HG03571 (cell line): ENCODE data around the gene KIAA0232.

Source experiments
- ATAC-seq: cut with Tn5 transposase; IDR thresholded peaks from one replicate; pipeline ENCODE4 v1.9.1; 2021; ENCODE audit not compliant: unreplicated experiment

KIAA0232 gene

DNA sequence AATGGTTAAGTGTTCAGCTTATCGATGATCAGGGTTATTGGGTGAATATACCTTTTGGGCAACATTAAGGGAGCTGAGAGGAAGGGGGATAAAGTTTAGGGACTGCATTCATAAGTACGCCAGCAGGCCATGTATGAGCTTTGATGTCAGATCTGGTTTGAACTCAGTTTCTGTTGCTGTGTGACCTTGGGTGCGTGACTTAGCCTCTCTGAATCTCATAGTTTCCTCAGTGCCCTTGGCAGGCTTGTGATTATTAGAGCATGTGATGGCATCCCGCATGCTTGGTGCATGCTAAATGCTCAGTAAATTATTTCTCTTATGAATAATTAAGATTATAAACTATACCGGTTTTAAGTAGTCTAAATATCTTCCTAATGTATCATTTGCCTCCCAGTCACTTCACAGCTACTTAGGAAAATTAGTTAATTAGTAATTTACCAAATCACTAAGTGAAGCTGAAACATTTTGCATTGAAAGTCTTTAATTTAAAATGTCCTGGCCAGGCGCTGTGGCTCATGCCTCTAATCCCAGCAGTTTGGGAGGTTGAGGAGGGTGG is 130.9 kb downstream of the KIAA0232 start:
- ATAC-seq, result no peak

DNA sequence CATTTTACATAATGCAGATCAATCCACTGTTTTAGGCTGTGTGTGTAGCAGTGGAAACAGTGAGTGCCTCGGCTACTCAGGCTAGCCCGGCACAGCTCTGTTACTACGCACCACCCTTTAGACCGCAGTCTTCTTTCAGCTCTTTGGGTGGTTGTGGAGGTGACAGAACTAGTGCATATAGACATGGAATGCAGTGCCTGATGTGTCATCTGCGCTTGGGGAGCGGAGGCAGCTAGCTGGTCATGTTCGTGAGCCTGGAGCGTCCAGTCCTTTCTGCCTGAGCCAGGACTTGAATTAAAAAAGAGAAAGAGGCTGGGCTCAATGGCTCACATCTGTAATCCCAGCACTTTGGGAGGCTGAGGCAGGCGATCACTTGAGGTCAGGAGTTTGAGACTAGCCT is 131.9 kb downstream of the KIAA0232 start:
- no peak for ATAC-seq

DNA sequence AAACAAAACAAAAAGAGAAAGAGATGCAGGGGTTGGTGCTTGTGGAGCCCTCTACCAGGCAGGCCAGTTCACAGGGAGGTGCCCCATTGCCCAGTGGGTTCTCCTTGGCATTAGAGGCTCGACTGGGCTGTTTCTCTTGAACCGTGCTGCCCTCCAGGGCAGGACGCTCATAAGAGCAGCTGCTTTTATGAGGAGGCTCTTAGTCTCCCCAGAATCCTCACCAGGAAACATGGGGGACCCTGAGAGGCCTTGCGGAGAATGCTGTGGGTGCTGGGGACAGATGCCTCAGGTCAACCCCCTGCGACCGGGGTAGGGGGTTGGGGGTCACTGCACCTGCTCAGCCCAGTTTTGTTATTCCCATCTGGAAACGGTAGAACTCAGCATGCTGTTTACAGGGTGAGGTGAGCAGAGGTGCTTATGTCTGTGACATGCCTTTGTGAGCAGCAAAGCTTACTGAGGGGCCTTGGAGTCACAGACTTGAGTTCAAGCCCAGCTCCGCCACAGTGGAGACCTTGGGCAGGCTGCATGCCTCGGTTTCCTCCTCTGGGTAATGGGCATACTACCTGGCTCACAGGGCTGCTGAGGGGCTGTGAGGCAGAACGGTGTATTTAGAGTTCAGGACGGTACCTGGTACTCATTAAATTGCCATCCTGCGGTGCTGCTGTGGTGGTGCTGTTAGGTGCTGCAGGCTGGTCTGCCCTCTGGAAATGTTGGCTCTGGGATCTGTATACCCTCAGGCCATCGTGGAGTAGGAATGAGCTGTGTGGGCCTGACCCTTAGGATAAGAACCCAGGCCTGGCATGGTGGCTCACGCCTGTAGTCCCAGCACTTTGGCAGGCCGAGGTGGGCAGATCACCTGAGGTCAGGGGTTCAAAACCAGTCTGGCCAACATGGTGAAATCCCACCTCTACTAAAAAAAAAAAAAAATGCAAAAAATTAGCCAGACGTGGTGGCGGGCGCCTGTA is 132.8 kb downstream of the KIAA0232 start:
- ATAC-seq, result no peak

DNA sequence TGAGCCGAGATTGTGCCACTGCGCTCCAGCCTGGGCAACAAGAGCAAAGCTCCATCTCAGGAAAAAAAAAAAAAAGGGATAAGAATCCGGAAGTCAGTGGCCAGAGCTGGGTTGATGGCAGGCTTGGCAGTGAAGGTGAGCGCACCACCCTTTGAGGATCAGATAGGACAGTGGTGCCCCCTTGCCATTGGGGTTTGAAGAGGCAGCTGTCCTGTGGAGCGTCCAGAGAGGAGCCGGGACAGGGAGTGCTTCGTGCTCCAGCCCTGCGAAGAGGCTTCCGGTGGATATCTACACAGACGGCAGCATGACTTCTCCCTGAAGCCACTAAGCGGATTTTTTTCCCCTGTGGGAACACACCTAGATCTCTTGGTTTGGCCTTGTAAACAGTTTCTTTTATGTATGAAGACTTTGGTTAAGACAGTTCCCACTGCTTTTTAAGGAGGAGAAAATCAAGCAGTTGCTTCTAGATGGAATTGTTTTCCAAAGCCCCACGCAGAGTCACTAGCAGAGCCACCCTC is 133.6 kb downstream of the KIAA0232 start:
- no peak for ATAC-seq

DNA sequence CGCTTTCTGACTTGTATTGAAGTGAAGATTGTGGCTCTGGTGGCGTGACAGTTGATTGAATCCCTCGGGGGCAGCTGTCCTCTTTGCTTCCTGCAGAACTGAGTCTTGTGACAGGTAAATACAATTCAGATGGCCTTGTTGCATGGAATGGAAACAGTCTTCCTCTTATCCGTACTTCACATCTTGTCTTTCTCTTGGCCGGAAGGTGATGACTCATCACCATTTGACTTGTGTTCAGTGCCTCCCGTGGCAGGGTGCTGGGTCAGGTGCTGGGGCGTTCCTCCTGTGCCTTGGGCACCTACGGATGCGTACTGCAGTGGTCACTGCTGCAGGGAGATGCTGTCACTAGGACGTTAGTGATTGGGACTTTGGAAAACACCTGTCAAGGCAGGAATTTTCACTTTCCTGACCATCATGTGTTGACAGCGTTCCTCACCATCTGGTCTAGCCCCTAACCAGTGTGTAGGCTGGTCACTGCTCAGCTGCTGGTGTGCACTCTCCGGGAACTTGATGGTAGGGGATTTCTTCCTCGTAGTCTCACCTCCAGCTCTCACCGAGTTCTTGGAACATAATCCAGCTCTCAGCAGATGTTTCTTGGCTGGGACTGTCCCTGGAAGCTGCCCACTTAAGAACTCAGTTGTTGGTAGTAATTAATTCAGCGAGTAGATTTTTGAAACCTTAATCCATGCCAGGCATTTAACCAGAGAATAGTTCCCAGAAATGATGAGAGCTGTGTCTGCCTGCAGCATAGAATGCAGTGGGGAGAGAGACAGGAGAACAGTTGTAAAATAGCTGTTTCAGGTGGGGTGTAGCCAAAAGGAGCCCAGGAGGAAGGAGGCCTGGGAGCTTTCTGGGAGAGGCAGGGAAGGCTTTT is 134.3 kb downstream of the KIAA0232 start:
- ATAC-seq, result no peak

DNA sequence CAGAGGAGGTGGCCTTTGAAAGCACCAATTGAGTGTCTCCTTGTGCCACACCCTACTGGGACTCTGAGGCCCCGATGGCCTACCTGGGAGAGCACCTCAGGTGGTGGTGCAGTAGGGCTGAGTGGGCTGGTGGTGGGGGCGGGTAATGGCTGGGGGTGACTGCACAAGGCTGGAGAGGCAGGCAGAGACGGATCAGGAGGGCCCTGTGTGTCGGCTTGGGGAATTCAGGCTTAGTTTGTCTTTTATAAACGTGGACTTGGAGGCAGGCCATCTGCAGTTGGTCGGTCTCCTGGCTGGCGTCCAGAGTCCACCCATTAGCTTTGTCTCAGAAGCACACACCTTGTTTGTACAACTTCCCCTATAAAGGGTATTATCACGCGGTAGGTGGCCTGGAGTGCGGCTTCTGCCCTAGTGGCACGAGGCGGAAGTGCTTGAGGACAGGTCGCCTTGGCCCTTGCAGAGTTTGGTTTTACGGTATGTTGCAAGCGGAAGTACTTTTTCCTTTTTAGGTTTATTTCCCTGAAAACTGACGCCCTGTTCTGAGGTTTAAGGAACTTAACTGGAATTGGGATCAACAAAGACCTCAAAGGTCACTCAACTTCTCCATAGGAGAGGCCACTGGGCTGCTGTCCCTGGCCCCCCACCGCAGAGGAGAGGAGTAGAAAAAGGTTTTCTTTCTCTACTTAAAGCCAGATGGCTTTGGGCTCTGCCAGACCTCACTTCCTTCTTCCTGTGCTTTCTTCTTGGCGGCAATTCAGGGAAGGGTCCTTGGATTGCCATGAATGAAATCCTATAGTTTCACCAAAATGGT is 135.1 kb downstream of the KIAA0232 start:
- peak; percentile 90 for ATAC-seq

DNA sequence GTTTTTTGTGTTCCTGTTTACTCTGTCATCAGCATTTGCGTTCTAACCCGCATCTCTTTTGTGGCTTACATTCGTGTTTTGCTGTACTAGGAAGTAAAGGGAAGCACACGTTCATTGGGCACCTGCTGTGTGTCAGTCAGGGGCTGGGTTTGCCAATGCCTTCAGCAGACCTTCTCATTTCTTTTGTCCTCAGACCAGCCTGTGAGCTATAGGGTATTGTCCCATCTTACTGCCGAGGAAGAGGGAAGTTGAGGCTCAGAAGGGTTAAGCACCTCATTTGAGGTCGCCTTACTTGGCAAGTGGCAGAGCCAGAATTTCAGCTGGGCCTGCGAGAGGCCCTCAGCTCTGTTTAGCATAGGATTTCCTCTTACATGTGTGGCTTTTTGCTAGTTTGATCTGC is 135.8 kb downstream of the KIAA0232 start:
- ATAC-seq, result no peak

DNA sequence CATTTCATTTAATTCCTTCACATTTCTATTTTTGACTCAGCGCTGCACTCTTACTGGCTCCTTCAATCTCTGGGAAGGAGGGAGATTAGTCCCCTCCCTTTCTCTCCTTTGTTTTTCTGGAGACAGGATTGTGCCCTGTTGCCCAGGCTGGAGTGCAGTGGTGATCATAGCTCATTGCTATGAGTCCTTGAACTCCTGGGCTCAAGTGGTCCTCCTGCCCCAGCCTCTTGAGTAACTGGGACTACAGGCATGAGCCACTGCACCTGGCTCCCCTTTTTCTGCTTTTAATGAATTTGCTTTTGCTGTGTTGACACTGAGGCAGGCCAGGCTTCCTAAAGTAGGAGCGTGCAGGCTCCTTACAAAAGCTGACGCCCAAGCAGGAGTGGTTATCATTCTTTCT is 137.6 kb downstream of the KIAA0232 start:
- no peak for ATAC-seq

DNA sequence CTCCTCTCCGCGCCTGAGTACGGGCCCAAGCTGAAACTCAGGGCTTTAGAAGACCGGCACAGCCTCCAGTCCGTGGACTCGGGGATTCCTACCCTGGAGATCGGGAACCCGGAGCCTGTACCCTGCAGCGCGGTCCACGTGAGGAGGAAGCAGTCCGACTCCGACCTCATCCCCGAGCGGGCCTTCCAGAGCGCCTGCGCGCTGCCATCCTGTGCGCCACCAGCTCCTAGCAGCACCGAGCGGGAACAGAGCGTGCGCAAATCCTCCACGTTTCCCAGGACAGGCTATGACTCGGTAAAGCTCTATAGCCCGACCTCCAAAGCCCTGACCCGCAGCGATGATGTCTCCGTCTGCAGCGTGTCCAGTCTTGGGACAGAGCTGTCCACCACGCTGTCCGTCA is 141.0 kb downstream of the KIAA0232 start:
- no peak for ATAC-seq

DNA sequence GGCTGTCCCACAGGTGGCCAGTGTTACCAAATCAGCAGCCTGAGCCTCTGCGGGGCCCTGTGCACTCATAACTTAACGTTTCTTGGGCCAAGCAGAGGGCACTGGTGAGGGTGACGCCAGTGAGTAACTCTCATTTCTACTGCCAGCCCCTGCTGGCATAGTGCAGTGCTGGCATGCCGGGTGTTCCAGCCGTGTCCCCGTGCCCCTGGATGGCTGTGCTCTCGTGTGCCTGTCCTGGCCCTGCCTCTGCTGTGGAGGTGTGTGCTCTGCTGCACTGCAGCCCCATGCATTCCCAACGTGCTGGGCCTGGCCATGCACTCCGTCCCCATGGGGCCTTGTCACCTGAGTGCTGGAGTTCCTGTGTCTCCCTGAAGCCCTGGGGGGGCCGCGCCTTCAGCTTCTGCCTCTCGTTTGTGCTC is 141.8 kb downstream of the KIAA0232 start:
- ATAC-seq, result no peak

DNA sequence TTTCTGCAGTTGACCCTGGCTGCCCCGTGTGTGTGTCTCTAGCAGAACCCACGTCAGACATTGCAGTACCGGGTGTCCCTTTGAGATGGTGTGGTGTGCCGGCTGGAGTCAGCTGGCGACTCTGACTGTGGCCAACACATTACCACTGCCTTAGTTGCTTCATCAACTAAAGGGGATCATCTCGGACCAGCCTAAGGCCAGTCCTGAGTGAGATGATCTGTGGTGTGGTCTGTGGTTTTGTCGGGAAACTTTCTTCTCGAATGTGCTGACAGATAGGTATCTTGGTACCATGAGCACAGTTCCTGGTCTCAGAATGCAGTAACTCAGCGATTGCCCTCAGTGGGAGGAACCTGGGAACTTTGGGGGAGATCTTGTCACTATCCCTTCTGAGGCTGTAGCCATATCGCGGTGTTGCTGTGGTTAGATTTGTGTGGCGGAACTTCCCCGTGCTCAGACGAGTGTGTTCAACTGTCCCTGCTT is 142.9 kb downstream of the KIAA0232 start:
- ATAC-seq, result no peak

DNA sequence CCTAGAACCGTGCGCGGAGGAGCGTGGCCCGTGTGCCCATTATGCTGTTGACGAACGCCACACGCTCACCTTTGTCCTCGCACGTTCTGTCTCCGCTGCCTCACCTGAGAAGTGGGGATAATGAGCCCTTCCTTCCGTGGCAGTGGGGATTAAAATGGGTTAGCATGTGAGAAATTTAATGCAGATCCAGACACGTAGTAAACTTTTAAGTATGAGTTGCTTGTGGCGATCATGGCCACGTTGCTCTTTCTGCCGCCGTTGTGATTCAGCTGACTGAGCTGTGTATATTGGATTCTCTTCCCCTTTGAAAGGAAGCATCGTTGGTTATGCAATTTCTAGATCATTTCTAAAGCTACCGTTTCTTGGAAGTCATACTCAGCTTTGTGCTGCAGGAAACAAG is 143.6 kb downstream of the KIAA0232 start:
- ATAC-seq, result no peak

DNA sequence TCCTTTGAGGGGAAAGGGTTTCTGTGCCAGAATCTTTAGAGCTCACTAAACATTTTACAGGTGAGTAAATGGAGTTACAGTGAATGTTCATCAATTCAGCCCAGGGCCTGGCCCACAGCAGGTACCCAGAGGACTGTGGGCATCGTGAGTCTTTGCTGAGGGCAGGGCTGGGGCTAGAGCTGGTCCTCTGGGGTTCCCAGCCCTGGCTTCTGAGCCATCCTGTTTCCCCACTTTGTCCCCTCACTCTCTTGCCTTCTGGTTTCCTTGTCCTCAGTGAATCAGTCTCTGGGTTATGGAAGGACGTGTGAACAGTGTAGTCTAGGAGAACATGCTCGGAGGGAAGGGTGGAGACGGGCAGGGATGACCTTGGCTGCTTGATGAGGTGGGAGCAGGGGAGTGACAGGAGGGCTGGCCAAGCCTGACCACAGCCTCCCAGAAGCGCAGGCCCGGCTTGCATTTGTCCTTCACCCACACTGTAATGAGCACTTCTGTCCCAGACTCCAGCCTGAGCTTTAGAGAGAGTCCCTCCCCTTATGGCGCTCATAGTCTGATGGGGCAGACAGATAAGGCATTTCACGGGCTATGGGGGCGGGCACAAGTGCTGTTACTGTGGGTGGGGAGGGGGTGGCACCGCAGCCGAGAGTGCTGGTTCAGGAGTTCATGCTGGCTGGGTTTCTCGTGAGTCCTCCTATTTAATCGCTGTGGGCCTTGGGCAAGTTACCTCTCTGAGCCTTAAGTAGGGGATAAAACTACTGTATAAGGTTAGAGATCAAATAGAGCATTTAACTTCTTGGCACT is 144.4 kb downstream of the KIAA0232 start:
- ATAC-seq, result no peak

DNA sequence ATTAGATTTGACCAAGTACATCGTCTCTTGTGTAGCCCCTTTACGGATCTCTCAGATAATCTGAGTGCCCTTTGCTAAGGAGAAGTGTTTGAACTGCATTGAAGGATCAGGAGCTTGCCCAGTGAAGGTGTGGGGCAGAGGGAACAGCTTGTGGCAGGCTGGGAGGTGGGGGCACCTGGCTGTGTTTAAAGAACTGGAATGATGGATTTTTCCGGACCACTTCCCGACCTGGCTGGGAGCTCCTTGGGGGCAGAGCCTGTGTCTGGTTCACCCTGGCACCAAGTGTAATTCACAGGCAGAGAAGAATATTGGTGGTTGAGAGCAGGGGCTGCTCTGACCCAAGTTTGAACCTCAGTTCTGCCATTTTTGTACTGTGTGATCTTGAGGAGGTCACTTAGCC is 145.6 kb downstream of the KIAA0232 start:
- no peak for ATAC-seq

DNA sequence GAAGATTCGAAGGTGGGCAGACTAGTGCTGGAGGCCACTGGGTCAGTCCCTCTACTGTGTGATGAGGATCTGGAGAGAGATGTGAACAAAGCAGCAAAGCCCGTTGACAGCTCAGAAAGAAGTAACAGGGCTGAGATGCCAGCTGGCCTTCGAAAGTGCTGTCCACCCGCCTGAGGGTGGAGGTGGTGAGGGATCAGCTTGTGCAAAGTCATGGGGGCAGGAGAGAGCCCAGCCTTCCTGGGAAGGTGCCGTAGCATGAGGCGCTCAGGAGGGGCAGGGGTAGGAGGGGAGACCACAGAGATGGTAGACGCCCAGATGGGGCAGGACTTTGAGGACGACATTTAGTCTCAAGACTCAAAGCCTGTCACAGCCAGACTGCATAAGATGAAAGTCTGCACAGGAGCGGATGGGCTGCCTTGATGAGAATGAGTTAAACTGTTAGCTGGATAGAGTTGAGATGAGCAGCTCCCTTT is 146.8 kb downstream of the KIAA0232 start:
- no peak for ATAC-seq

DNA sequence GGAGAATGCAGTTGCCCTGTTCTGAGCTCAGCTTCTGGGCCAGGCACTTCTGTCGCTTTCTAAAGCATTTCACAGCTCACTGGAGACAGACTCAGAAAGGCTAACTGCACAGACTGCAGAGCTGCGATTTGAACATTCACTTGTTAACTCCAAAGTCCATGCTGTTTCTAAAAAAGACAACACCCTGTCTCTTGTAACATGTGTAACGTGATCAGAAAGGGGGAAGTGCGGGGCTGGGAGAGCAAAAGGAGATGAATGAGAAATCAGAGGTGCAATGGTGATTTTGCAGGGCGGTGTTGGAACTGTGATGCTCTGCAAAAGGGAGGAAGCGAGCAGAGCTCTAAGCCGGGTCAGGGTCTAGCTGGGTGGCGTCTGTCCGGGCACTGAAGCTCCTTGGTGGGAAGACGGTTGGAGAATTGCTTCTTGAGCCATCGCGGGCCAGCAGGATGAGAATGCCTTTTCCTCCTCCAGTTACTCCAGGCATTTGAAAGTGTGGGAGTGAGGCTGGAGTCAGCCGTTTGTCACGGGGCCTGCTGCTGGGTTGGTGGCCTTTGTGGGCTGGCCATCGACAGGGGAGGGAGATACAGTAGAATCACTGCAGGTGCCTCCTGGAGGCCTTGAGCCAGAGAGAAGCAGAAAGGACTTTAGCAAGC is 147.4 kb downstream of the KIAA0232 start:
- ATAC-seq, result no peak

DNA sequence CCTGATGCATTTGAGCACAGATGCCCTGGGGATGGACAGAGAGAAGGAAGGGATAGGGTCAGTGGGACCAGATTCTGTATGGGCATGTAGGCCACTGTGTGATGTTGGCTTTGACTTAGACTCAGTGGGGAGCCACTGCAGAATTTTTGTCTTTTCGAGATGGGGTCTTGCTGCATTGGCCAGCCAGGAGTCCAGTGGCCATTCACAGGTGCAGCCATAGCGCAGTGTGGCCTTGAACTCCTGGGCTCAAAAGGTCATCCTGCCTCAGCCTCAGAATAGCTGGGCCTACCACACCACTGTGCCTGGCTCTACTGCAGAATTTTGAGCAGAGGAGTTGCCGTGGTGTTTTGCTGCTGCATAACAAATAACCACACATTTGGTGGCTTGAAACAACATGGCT is 149.9 kb downstream of the KIAA0232 start:
- no peak for ATAC-seq

DNA sequence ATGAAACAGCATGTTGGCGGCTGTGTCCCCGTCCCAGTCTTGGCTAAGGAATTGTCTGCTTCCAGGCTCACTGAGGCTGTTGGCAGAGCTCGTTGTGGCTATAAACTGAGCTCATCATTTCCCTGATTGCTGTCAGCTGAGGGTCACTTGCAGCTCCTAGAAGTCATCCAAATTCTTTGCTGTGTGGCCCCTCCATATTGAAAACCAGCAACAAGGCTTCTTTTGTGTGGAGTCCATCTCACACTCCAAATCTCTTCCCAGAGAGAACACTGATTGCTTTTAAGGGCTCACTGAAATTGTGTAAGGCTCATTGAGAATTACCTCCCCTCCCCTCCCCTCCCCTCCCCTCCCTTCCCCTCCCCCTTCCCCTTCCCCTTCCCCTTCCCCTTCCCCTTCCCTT is 150.4 kb downstream of the KIAA0232 start:
- ATAC-seq, result no peak
